HG03521 (cell line): ENCODE data around the gene OR8H3.
"Not testable (repeated sequence)": the region's sequence is repeated elsewhere in the genome, so short reads cannot be mapped to it uniquely, and the experiment has no call there.

Source experiments
- ATAC-seq: cut with Tn5 transposase; IDR thresholded peaks from one replicate; pipeline ENCODE4 v1.9.1; 2021; ENCODE audit warnings: mild to moderate bottlenecking, moderate library complexity; ENCODE audit not compliant: unreplicated experiment

OR8H3 gene

GRCh38 chr11:56122073-56122472, at the start of gene OR8H3:
OR8H3 (plus strand) TSS chr11:56122373; CDS start chr11:56122373, 0 bp downstream.
- no peak for ATAC-seq

GRCh38 chr11:56089697-56090096, 32.5 kb upstream of the OR8H3 start:
- ATAC-seq: no peak

- ATAC-seq: no peak
Observed at GRCh38 chr11:56093008-56093407, 29.2 kb upstream of the OR8H3 start, which contains the start of gene OR8I2. OR8I2 (plus strand) TSS chr11:56093308; CDS start chr11:56093308, 0 bp downstream.

- ATAC-seq: no peak
Observed at GRCh38 chr11:56103210-56103737, 18.9 kb upstream of the OR8H3 start, which contains the start of gene OR8H2. OR8H2 (plus strand) TSS chr11:56103687; CDS start chr11:56105043, 1,356 bp downstream.

- no peak for ATAC-seq
Observed at GRCh38 chr11:56140151-56140661, 18.0 kb downstream of the OR8H3 start, which contains the start of gene OR8J3. OR8J3 (minus strand) TSS chr11:56140201; CDS start chr11:56137718, 2,483 bp downstream.

GRCh38 chr11:56143681-56144080, 21.5 kb downstream of the OR8H3 start:
- not testable (repeated sequence) for ATAC-seq

- ATAC-seq: no peak
Observed at GRCh38 chr11:56151376-56151775, 29.2 kb downstream of the OR8H3 start.

GRCh38 chr11:56152333-56152732, 30.2 kb downstream of the OR8H3 start:
- ATAC-seq: no peak

GRCh38 chr11:56160217-56160616, 38.0 kb downstream of the OR8H3 start, which contains the start of gene OR8K5:
OR8K5 (minus strand) TSS chr11:56160317; CDS start chr11:56160317, 0 bp downstream.
- ATAC-seq: no peak

GRCh38 chr11:56163804-56164203, 41.6 kb downstream of the OR8H3 start:
- no peak for ATAC-seq

- ATAC-seq: no peak
Observed at GRCh38 chr11:56172256-56172830, 50.2 kb downstream of the OR8H3 start.
